ENCODE results near the gene HIPK1.

- TF ChIP-seq CTCF (IDR thresholded peaks at IDR 0.05) (no peak), POLR2A (IDR thresholded peaks at IDR 0.05; ENCODE audit: low read depth) (no peak), EP300 (IDR thresholded peaks at IDR 0.05) (no peak), POLR2AphosphoS5 (IDR thresholded peaks at IDR 0.05) (peak in 1 of 2 donors; percentile 3)
Observed at GRCh38 chr1:113980110-113980509, 51.0 kb downstream of the HIPK1 start.

All from esophagus muscularis mucosa (tissue), 4 donors.